ENCODE data around the gene IL1RAPL1.
"Not testable (repeated sequence)": the region's sequence is repeated elsewhere in the genome, so short reads cannot be mapped to it uniquely, and the experiment has no call there.

IL1RAPL1 gene

DNA sequence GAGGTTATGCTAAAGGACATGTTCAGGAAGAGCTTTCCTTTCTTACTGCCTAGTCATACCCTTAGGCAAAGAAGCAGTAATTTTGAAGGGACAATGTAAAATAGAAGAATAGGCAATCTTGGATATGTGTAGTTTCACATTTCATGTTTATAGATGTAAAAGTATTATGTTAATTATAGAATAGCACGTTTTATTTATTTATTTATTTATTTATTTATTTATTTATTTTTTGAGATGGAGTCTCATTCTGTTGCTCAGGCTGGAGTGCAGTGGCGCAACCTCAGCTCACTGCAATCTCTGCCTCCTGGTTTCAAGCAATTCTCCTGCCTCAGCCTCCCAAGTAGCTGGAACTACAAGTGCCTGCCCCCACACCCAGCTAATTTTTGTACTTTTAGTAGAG, 535.6 kb downstream of the IL1RAPL1 start:
- not testable (repeated sequence) for DNase-seq (ENCODE audit: low spot score)

DNA sequence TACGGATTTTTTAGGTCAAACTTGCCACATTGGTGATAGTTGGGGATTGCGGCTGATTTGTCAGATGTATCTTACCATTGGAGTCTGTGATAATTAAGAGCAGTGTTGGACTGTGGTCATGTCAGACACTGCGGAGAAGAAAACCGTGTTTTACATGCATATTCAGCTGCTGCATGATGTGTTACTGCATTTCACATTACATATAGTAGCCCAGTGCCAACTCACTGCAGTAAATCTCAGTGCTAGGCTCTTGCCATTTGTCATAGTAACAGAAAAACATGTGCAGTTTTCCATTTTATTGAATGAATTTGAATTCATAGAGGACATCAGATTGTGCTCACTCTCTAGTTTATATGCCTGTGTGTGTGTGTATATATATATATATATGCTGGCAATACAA, 543.7 kb downstream of the IL1RAPL1 start:
- DNase-seq (ENCODE audit: low spot score), result no peak

DNA sequence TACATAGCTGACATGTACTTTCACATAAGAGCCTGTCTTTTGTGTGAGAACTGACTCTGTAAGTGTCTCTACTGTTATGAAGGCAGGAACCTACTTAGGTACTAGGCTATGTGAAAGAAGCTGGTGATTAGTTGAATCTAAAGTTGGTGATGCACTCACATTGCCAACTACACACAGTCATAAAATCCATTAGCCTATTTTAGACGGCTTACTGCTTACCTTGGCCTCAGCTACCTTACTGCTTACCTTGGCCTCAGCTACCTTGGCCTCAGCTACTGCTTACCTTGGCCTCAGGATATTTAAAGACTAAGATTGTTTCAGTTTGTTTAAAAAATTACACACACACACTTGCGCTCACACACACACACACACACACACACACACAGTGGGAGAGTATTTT, 549.7 kb downstream of the IL1RAPL1 start:
- no peak for DNase-seq (ENCODE audit: low spot score)

DNA sequence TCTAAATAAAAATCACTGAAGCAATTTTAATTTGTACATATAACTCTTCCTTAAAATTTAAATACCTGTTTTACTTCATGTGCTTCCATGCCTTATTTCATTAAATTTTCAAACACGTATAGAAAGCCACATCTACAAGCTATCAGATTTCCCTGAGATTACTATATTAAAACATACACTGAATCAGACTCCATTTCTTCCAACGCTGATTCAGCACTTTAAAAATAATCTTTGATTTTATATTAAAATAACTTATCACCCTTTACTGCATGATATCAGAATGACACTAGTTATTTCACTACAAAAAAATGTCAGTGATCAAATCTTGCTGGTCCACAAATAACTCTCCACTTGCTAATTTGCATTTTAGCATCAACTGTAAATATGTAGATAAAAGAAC, 550.8 kb downstream of the IL1RAPL1 start:
- no peak for DNase-seq (ENCODE audit: low spot score)

DNA sequence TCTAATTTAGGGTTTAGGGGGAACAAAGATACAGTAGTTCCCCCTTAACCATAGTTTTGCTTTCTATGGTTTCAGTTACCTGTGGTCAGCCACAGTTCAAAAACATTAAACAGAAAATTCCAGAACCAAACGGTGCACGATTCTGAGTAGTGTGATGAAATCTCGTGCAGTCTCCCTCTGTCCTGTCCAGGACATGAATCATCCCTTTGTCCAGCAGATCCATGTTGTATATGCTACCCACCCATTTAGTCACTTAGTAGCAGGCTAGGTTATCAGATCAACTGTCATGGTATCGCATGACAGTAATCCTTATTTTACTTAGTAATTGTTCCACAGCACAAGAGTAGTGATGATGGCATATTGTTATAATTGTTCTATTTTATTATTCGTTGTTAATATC, 556.1 kb downstream of the IL1RAPL1 start:
- no peak for DNase-seq (ENCODE audit: low spot score)

DNA sequence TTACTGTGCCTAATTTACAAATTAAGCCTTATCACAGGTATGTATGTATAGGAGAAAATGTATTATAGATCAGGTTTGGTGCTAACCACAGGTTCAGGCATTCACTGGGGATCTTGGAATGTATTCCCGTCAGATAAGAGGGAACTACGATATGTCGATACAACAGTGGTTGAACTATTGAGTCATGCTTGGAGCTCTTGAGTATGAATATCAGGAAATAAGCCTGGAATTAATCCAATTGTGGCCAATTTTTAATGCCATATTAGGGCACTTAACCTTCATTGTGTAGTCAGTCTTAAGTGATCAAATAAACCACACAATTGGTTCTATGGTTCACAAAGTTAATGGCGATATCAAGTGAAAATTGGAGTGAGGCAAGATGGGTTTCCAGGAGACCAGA, 556.5 kb downstream of the IL1RAPL1 start:
- no peak for DNase-seq (ENCODE audit: low spot score)

DNA sequence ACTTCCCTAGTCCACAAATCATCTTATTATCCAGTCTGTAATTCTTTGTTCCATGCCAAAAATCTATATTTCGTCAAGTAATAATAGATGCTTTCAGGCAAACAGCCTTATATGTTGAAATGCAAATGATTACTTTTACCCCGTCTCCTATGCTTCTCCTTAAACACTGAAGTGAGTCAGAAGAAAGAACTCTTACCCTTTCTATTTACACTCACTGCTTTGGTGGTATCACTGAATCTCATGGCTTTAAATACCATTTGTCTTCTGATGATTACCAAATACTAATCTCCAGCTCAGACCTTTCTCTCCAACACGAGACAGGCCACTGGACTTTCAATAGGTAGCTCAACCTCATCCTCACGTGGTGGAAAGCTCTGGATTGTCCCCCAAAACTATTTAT, 558.1 kb downstream of the IL1RAPL1 start:
- DNase-seq (ENCODE audit: low spot score), result no peak

DNA sequence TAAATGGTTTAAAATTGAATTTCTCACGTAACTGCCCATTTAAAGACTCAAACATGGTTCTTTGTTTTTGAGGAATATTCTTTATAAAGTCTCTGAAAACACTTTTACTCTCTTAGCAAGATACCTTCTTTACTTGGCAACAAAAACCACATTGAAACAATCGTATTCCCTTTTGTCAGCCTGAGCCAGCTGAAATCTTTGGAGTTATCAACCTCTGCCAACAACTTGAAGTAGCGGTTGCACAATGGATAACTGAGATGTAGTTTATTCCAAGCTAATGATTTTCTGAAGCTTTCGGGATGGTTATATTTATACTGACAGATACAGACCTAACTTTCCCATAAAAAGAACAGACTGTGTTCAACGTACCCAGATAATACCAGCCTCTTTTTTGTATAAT, 561.3 kb downstream of the IL1RAPL1 start:
- DNase-seq (ENCODE audit: low spot score), result no peak

DNA sequence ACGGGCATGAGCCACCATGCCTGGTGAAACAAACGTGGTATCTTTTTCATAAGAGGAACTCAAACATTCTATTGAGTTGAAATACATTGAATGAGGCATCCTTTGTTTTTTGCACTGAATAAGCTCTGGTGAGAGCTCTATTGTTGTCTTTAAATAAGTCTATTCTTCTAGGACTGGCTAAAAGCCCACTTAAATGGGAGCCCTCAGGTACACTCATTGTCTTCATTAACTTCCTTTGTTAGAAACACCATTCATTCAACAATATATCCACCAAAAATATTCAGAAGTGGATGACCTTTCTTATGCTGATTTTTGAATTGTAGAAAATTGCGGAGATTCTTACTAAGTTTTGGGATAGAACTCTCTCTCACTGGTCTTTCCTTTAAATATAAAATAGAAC, 568.0 kb downstream of the IL1RAPL1 start:
- DNase-seq (ENCODE audit: low spot score), result no peak

DNA sequence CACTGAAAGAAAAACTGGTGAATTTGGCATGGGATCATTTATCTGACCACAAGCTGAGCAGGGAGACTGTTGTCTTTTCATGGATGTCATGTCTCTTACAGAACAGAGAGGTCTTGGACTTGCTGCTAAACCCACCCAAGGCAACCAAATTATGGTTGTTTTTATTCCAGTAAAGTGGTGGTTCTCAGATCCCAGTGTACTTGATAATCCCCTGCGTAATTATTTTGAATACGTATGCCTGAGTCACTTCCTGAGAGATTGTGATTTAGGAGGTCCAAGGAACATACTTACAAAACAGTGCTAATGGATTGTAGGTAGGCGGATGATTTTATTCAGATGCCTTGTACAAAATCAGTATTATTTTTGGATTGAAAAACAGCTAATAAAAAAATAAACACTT, 585.6 kb downstream of the IL1RAPL1 start:
- no peak for DNase-seq (ENCODE audit: low spot score)

DNA sequence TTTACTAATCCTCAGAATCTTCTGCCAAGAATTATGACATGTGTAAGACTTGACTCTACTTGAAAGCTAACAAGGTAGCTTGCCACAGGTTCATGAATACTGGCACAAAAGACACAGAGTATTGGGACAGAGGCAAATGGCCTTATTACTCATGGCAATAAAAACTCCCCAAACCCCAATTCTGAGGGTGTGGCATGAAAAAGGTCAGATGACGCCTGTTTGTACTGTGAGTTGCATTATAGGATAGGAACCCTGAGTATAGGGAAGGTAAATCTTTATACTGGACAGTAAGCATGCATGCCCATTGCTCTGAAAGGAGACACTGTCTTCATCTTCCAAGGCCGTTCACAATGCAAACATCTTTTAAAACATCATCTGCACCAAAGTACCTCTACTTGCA, 600.0 kb downstream of the IL1RAPL1 start:
- DNase-seq (ENCODE audit: low spot score), result no peak

DNA sequence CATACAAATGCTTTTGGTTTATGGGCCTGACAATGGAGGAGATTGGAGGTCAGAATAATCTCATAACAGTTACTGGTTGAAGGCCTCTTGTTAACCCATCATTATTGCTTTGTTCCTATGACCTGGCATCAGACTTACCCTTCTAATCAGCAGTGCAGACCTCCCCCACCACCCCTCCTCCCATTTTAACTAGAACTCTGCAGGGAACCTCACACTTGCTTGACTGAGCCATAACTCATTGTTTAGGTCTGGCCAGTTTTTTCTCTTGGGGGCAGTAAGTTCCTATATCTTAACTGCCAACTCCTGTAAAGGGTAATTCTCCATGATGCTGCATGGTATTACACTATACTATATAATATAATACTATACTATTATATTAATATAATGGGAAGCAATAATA, 609.3 kb downstream of the IL1RAPL1 start:
- DNase-seq (ENCODE audit: low spot score), result no peak

DNA sequence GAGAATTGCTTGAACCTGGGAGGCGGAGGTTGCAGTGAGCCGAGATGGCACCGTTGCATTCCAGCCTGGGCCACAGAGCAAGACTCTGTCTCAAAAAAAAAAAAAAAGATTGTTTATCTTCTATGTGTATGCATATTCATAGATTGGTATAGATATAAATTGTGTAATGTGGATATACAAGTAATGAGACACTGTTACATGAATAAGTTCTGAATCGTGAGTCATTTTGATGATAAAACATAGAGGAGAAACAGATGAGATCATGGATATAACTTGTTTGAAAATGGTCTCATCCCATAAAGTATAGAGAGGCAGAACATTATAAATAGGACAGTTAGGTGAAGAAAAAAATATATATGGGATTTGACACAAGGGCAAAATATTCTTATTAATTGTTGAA, 628.0 kb downstream of the IL1RAPL1 start:
- DNase-seq (ENCODE audit: low spot score), result no peak

DNA sequence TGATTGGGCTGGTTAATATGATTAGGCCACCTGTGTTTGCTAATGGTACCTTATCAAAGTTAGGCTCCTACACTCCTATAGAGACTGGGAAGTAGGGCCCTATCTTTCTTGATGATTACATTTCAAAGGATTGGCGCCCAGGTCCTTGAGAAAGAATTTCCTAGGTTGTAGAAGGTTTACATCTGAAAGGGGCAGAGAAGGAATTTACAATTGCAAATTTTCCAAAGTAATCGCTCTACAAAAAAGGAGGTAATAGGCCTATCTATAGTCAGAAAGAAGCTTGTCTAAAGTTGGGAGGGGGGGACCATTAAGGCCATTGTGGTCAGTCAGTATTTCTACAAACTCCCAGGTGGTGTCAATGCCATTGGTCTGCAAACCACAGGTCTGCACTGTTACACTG, 638.4 kb downstream of the IL1RAPL1 start:
- DNase-seq (ENCODE audit: low spot score), result no peak

DNA sequence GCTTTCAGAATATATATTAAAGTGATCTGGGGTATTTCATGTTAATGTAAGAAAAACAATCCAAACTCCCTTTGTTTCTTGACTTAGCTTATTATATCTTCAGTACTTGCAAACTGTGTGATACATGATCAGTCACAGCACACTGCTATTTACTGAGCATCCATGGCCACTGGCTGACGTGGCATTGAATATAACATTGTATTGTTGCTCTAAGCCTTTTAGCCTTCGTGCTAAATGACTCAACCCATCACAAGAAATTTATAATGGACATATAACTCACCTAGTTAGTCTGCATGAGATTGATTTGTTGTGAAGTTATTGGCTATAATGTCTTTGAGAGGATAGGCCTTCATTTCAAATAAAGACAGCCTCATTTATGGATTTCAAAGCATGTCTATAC, 642.6 kb downstream of the IL1RAPL1 start:
- DNase-seq (ENCODE audit: low spot score), result no peak

DNA sequence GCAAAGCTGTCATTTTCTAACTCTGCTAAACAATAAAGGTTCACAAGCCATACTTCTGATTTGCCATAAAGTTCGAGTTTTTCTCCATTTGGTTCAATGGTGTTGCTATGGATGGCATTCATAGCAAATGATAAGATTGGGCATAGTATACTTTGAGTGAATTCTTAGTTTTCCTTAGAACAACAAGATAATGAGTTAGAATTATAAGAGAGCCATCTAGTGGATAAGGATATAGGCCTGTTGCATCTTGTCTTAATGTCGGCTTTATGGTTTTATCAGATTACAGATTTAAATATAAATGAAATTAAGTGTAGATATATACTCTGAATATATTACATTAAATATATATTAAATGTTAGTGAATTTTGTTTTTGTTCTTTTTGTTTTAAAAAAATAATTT, 644.6 kb downstream of the IL1RAPL1 start:
- DNase-seq (ENCODE audit: low spot score), result no peak

DNA sequence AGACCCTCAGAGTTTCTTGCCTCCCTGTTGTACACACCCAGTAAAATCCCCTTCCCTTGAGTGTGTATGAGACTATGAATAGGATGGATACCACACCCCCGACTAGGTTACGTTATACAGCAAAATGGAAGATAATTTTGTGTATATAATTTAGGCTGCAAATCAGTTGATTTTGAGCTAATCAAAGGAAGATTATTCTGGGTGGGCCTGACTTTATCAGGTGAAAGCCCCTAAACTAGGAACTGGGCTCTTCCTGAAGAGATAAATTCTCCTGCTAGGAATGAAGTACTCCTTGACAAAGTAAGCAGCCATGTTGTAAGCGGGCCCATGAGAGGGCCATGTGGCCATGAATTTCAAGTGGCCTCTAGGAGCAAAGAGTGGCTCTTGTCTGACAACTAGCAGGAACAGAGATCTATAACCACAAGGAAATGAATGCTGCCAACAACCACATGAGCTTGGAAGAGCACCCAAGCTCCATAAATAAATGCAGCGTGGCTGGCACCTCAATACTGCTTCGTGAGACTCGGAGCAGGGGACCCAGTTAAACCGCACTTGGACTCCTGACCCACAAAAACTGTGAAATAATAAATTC, 646.4 kb downstream of the IL1RAPL1 start:
- DNase-seq (ENCODE audit: low spot score), result no peak

DNA sequence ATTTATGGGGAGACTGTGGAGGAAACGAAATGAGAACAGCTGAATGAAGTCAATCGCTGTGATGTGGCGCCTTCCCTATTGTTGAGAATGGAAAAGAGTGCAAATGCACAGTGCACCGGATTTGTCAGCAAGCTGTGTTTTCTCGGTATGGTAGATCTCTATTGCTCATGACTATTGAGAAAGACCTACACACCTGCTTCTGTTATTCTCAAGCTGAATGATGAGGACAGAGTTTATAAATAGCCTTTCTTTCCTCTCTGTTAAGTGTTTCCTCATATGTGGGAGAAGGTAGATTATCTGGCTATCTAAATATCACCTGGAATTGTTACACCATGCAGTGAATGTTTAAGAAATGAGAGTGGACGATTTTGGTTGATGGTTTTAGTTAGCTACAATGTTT, 650.7 kb downstream of the IL1RAPL1 start:
- DNase-seq (ENCODE audit: low spot score), result no peak

DNA sequence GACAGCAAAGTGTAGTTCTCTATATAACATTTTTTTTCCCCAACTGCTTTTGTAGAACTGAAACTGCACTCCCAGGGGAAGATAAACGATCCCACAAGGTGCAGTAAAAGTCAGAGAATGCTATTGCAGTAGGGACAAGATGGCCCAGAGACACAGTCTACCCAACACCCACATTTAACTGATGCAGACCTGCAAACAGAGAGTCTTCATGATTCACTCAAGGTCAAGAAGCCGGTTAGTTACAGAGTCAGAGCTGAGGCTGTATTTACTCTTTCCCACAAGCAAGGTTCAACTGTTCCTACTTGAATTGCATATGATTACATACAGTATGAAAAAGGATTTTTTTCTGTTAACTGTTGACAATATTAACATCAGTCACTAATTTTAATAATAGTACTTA, 654.6 kb downstream of the IL1RAPL1 start:
- DNase-seq (ENCODE audit: low spot score), result no peak

DNA sequence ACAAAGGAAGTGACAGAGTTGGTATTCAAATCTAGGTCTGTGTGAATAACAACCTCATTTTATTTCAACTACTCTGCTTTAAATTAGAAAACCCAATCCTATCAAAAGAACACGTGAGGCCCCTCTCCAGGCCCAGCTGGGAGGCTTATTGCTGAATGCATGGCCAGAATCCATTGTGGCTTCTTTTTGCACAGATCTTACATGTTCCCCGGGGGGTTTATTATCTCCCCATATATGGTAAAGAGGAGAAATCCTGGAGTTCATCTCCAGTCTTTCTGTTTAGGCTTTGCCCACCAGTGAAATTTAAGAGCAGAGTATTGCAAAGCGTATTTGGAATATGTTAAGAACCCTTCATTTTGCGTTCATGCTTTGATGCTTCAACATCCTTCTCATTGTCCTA, 655.6 kb downstream of the IL1RAPL1 start:
- DNase-seq (ENCODE audit: low spot score), result no peak

DNA sequence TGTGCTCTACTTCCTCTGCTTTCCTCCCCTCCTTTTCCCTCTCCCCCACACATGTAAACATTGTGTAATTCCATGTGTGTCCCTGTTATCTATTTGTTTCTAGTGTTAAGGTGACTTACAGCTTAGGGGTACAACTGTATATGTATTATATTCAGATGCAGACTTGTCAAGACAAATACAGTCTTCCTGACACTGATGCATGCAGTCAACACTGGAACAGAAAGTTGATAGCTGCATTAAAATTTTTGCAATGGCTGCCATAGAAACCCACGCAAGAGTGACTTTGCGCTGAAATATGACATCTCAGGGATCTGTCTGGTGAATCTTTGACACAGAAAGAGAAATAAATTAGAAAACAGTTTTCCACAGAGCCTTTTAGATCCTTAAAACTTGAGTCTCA, 656.7 kb downstream of the IL1RAPL1 start:
- no peak for DNase-seq (ENCODE audit: low spot score)

DNA sequence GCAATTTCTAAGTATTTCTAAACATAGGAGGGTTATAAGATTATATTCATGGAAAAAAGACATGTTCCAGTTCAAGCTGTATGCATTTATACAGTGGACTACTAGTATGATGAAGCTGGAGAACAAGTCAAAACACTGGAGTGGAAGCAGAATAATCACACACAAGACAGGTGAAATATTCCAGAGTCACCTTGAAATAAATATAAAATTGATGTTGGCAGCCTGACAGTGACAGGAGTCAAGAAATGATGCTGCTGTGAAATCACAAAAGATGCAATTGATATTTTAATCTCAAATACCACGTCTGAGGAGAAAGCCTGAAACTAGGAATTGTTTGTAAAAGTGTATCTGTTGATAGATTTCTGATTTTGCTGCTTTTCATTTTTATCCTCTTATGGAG, 667.3 kb downstream of the IL1RAPL1 start:
- DNase-seq (ENCODE audit: low spot score), result no peak

DNA sequence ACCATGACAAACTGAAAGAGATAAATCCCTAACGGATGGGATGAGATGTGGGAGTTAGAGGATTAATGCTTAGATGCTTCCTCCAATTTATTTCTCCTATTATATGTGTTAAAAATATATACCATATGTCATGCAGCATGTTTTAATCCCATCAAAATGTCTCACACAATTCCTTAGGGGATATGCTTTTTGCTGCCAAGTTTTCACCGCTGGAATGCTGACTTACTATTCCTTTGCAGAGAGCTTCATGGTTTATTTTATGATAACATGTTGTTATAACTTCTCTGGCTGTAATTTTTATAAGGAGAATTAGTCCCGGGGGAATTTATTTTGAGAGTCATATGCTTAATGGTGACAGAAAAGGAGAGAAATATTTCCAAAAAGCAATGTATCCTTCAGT, 670.3 kb downstream of the IL1RAPL1 start:
- DNase-seq (ENCODE audit: low spot score), result no peak

DNA sequence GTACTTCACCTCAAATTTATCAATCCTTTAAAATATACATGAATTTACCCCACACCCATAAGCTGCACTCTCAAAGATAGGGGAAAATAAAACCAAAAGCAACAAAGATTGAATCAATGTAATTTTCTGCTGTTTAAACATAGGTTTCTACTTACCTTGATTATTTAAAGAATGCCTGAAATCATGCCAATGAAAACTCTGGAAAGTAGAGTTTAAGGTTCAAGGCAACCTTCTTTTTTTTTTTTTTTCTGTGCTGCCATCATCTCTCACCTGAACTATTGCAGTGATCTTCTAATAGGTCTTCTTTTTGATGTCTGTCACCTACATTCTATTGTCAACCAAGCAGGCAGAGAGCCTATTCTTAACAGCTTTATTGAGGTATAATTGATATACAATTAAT, 682.1 kb downstream of the IL1RAPL1 start:
- no peak for DNase-seq (ENCODE audit: low spot score)

DNA sequence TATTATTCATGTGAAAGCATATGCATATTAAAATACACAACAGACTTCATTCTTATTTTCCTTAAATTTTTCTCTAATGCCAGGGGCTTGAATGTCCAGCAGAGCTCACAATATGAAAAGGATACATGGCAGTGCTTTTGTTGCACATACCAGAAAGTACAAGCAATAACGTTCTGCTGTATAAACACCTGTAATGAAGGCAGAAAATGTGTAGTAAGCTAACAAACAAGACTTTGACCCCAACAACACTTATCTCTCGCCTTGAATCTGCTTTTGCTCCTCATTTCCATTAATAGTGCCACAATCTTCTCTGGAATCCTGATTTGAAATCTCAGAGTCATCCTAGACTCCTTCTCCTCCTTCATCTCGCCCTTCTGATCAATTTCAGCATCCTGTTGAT, 687.3 kb downstream of the IL1RAPL1 start:
- DNase-seq (ENCODE audit: low spot score), result no peak

Data from HuH-7 (cell line).